K562 (cell line): Measurements from ENCODE around the gene PDGFC.

Experiments used
- ATF7 ChIP-seq: fragments of 450-650 bp; IDR thresholded peaks from 2 replicates; pipeline ENCODE4 v1.7.1; 2014; ENCODE audit warnings: mild to moderate bottlenecking, moderate library complexity
- ELK1 ChIP-seq: sonication (generic); formaldehyde crosslinking; IDR thresholded peaks from 2 replicates; pipeline ENCODE4 v1.8.1; 2022; ENCODE audit warnings: missing genetic modification reagents
- MTA1 ChIP-seq: fragments of 450-650 bp; IDR thresholded peaks from 2 replicates; pipeline ENCODE4 v1.6.1; 2017; ENCODE audit warnings: borderline replicate concordance

GRCh38 chr4:156825074-156825473 lies 146.5 kb downstream of the PDGFC start:
- no peak for TF ChIP-seq MTA1
- no peak for TF ChIP-seq ELK1 (CRISPR knock-in tag)
- no peak for TF ChIP-seq ATF7
